CD4-positive, alpha-beta T cell treated with Interferon alpha-2 for 1 hour (primary cell): ENCODE measurements around the gene SKI.
"Not testable (repeated sequence)": the region's sequence is repeated elsewhere in the genome, so short reads cannot be mapped to it uniquely, and the experiment has no call there.

Experiments
- DNase-seq, 2 donors: peaks; one replicate each; pipeline ENCODE4 v3.0.0-alpha.2; 2020 to 2022

The SKI gene

GRCh38 chr1:2313651-2314261 lies 85.6 kb downstream of the SKI start:
- DNase-seq, result no peak

- DNase-seq, result peak in 1 of 2 donors; percentile 36
Measured at GRCh38 chr1:2314273-2314802, 86.2 kb downstream of the SKI start.

- peak; percentile 74 to 77 for DNase-seq
Measured at GRCh38 chr1:2314803-2315673, 86.9 kb downstream of the SKI start.

GRCh38 chr1:2315674-2316450 lies 87.7 kb downstream of the SKI start:
- DNase-seq, result no peak

GRCh38 chr1:2316451-2316961 lies 88.4 kb downstream of the SKI start:
- DNase-seq, result no peak

GRCh38 chr1:2317230-2318065 lies 89.3 kb downstream of the SKI start:
- no peak for DNase-seq

GRCh38 chr1:2318314-2319278 lies 90.5 kb downstream of the SKI start:
- DNase-seq, result no peak

- DNase-seq, result no peak
Measured at GRCh38 chr1:2319291-2319690, 91.2 kb downstream of the SKI start.

GRCh38 chr1:2320006-2320405 lies 91.9 kb downstream of the SKI start:
- DNase-seq, result no peak

- no peak for DNase-seq
Measured at GRCh38 chr1:2320760-2321667, 92.9 kb downstream of the SKI start.

- no peak for DNase-seq
Measured at GRCh38 chr1:2322065-2322571, 94.0 kb downstream of the SKI start.

GRCh38 chr1:2322581-2323211 lies 94.6 kb downstream of the SKI start:
- DNase-seq, result no peak

- DNase-seq, result no peak
Measured at GRCh38 chr1:2323451-2323974, 95.4 kb downstream of the SKI start.

- no peak for DNase-seq
Measured at GRCh38 chr1:2324553-2325366, 96.6 kb downstream of the SKI start.

- no peak for DNase-seq
Measured at GRCh38 chr1:2326524-2326923, 98.4 kb downstream of the SKI start.

- DNase-seq, result not testable (repeated sequence)
Measured at GRCh38 chr1:2327162-2327561, 99.0 kb downstream of the SKI start.

- DNase-seq, result no peak
Measured at GRCh38 chr1:2327841-2328240, 99.7 kb downstream of the SKI start.
